ENCODE results near the gene MMAB.

DNA sequence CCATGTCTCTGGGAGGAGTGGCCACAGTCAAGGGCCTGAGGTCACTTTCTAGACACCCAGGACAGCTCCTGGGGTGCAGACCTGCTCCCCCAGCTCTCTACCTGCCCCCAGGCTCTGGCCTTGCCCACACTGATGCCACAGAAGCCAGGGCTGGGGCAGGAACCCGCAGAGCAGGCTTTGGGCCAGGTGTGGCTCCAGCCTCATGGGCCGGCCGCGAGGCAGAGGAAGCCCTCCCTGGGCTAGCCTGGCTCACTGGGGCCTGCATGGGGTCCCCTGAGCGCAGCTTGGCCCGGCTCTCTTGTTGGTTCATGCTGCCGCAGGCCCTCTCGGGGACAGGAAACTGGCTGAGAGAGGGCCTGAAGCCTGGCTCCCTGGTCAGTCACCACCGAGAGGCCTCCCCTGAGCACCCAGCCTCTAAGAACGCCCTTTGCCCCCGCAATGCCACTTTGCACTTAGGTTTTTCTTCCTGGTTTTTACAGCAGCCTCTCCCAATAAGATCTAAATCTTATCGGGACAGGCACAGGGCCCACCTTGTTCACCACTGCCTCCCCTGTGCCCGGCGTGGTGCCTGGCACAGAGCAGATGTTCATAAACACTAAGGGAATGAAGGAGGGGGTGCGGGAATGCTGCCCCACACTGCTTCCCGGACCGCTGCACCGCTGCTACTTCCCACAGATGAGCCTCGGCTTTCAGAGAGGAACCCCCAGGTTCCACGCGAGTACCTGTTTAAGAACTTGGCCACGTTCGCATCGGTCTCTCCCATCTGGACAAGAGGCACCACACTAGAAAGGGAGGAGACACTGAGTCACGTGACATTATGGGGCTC is 14.7 kb downstream of the MMAB start:
- no peak for TF ChIP-seq POLR2AphosphoS5 (IDR thresholded peaks at IDR 0.05; ENCODE audit: low read depth, low read length)
- no peak for TF ChIP-seq TAF1 (IDR thresholded peaks at IDR 0.05; ENCODE audit: low read depth, low read length)
- TF ChIP-seq POLR2A (IDR thresholded peaks at IDR 0.05; ENCODE audit: low read depth, low read length) = no peak
- TF ChIP-seq SPI1 (IDR thresholded peaks at IDR 0.05; ENCODE audit: low read depth, low read length) = no peak
- TF ChIP-seq PAX5 (IDR thresholded peaks at IDR 0.05; ENCODE audit: insufficient read depth, low read length, severe bottlenecking) = no peak

Measured in GM12891 (cell line).